ENCODE data around the gene YWHAH. TPM values are rescaled to one million over a fixed set of nuclear protein-coding genes. Genes with fewer than 3 reads are reported as not detected.
A peak's percentile ranks its signal among the peaks of the same experiment; 100 is the strongest.
"Not testable (repeated sequence)": the region's sequence is repeated elsewhere in the genome, so short reads cannot be mapped to it uniquely, and the experiment has no call there.

The YWHAH gene
- total RNA-seq, 1 donor from 2014 or later = 60.4 TPM

GRCh38 chr22:31969789-31970489 lies 25.6 kb downstream of the YWHAH start:
- ATAC-seq (peak; percentile 81), DNase-seq (peak; percentile 60)

GRCh38 chr22:31970490-31971444 lies 26.4 kb downstream of the YWHAH start:
- ATAC-seq (peak; percentile 96), DNase-seq (peak; percentile 89)
- intact Hi-C loops (cut with micrococcal nuclease) = loop anchor here (10.0 kb wide), 1 partner anchor 124 kb away; no protein-coding TSS in a partner anchor

More at GRCh38 chr22:31969789-31970489, 25.6 kb downstream of the YWHAH start:
- intact Hi-C loops (cut with micrococcal nuclease) = loop anchor here (10.0 kb wide), 1 partner anchor 125 kb away; no protein-coding TSS in a partner anchor

GRCh38 chr22:31972180-31972579 lies 27.8 kb downstream of the YWHAH start:
- ATAC-seq = no peak
- intact Hi-C loops (cut with micrococcal nuclease) = loop anchor here (10.0 kb wide), 1 partner anchor 123 kb away; no protein-coding TSS in a partner anchor
- DNase-seq = no peak

- ATAC-seq (peak; percentile 51), DNase-seq (peak; percentile 62)
- intact Hi-C loops (cut with micrococcal nuclease) = loop anchor here (10.0 kb wide), 1 partner anchor 121 kb away; no protein-coding TSS in a partner anchor
Observed at GRCh38 chr22:31973739-31974138, 29.4 kb downstream of the YWHAH start.

GRCh38 chr22:31977141-31977841 lies 33.0 kb downstream of the YWHAH start:
- intact Hi-C loops (cut with micrococcal nuclease) = loop anchor here (10.0 kb wide), 1 partner anchor 118 kb away; no protein-coding TSS in a partner anchor
- DNase-seq (peak; percentile 83), ATAC-seq (peak; percentile 89)

GRCh38 chr22:31977939-31978338 lies 33.6 kb downstream of the YWHAH start:
- DNase-seq (no peak), ATAC-seq (no peak)
- intact Hi-C loops (cut with micrococcal nuclease) = loop anchor here (10.0 kb wide), 1 partner anchor 117 kb away; no protein-coding TSS in a partner anchor

- ATAC-seq = no peak
- intact Hi-C loops (cut with micrococcal nuclease) = no loop called here
- DNase-seq = no peak
Observed at GRCh38 chr22:31980628-31981027, 36.3 kb downstream of the YWHAH start.

- ATAC-seq; intact Hi-C loops (cut with micrococcal nuclease); DNase-seq: not testable (repeated sequence)
Observed at GRCh38 chr22:31981976-31982375, 37.6 kb downstream of the YWHAH start.

GRCh38 chr22:31983911-31984656 lies 39.7 kb downstream of the YWHAH start:
- intact Hi-C loops (cut with micrococcal nuclease) = no loop called here
- DNase-seq = no peak
- ATAC-seq = no peak

GRCh38 chr22:31987218-31987617 lies 42.9 kb downstream of the YWHAH start:
- DNase-seq (no peak), ATAC-seq (no peak)
- intact Hi-C loops (cut with micrococcal nuclease) = no loop called here

- DNase-seq (no peak), ATAC-seq (no peak)
- intact Hi-C loops (cut with micrococcal nuclease) = no loop called here
Observed at GRCh38 chr22:31991102-31991839, 46.9 kb downstream of the YWHAH start.

GRCh38 chr22:31995046-31995445 lies 50.7 kb downstream of the YWHAH start:
- ATAC-seq (no peak), DNase-seq (no peak)
- intact Hi-C loops (cut with micrococcal nuclease) = no loop called here

- intact Hi-C loops (cut with micrococcal nuclease) = no loop called here
- no peak for ATAC-seq
- no peak for DNase-seq
Observed at GRCh38 chr22:31995807-31996206, 51.5 kb downstream of the YWHAH start.

- DNase-seq (no peak), ATAC-seq (no peak)
- intact Hi-C loops (cut with micrococcal nuclease) = no loop called here
Observed at GRCh38 chr22:31998784-31999385, 54.5 kb downstream of the YWHAH start.

- no peak for ATAC-seq
- DNase-seq = no peak
- intact Hi-C loops (cut with micrococcal nuclease) = no loop called here
Observed at GRCh38 chr22:32000181-32000580, 55.8 kb downstream of the YWHAH start.

GRCh38 chr22:32005453-32005852 lies 61.1 kb downstream of the YWHAH start:
- intact Hi-C loops (cut with micrococcal nuclease) = no loop called here
- ATAC-seq (no peak), DNase-seq (no peak)
